Lung (tissue), 12 donors: ENCODE measurements around the gene IFI6. TPM values are rescaled to one million over a fixed set of nuclear protein-coding genes. Genes with fewer than 3 reads are reported as not detected.
"Not testable (repeated sequence)": the region's sequence is repeated elsewhere in the genome, so short reads cannot be mapped to it uniquely, and the experiment has no call there.

ENCODE experiments used
- ATAC-seq: fragments of 200-7000 bp; cut with Tn5 transposase; one replicate; pipeline ENCODE4 v1.9.1; 2020; ENCODE audit warnings: moderate number of reproducible peaks; ENCODE audit not compliant: insufficient read depth, low FRiP score
- DNase-seq, 3 donors: peaks; one replicate each; pipeline ENCODE4 v3.0.0-alpha.2; 2013 to 2017
- H3K27ac ChIP-seq, 2 donors: one replicate each; pipeline ENCODE4 v1.5.1; 2013; ENCODE audit warnings: mild to moderate bottlenecking in 2 of 2, moderate library complexity in 2 of 2, control low read depth in 1 of 2, inconsistent platforms in 1 of 2, low read depth in 1 of 2, low read length in 1 of 2
- H3K27me3 ChIP-seq, 3 donors: one replicate each; pipeline ENCODE4 v1.5.1; 2013; ENCODE audit warnings: low read length in 2 of 3; ENCODE audit not compliant: control insufficient read depth in 3 of 3, insufficient read depth in 3 of 3
- H3K36me3 ChIP-seq, 4 donors: one replicate each; pipeline ENCODE4 v1.5.1; 2013; ENCODE audit warnings: low read length in 4 of 4, mild to moderate bottlenecking in 1 of 4, moderate library complexity in 1 of 4; ENCODE audit not compliant: control insufficient read depth in 4 of 4, insufficient read depth in 4 of 4
- H3K4me1 ChIP-seq, 5 donors: one replicate each; pipeline ENCODE4 v1.5.1; 2013; ENCODE audit warnings: low read length in 5 of 5, mild to moderate bottlenecking in 2 of 5, moderate library complexity in 1 of 5; ENCODE audit not compliant: control insufficient read depth in 5 of 5, insufficient read depth in 5 of 5
- H3K4me3 ChIP-seq: one replicate; pipeline ENCODE4 v1.5.1; 2013; ENCODE audit warnings: mild to moderate bottlenecking, control low read depth, moderate library complexity
- H3K9ac ChIP-seq, 2 donors: one replicate each; pipeline ENCODE4 v1.5.1; 2013; ENCODE audit warnings: low read length in 2 of 2, control low read depth in 1 of 2; ENCODE audit not compliant: insufficient read depth in 1 of 2
- H3K9me3 ChIP-seq, 4 donors: one replicate each; pipeline ENCODE4 v1.5.1; 2013; ENCODE audit warnings: low read length in 3 of 4, mild to moderate bottlenecking in 1 of 4, moderate library complexity in 1 of 4; ENCODE audit not compliant: control insufficient read depth in 4 of 4, insufficient read depth in 3 of 4
- WGBS, 2 donors: extraction: QIAGEN DNeasy Blood & Tissue Kit; methylation state at CpG; one replicate each; pipeline ENCODE4 v1.1.7; 2013; 5-methylcytosine and 5-hydroxymethylcytosine counted together
- polyA plus RNA-seq, 2 donors: library from polyadenylated mRNA; stranded (reverse); fragments of 200-250 nt; gene quantifications; one replicate each; pipeline ENCODE4 v1.2.1, GENCODE V29; 2013
- total RNA-seq, 2 donors: library from RNA; depleted of rRNA in 1 of 2; stranded (reverse); fragments of >200 nt in 1 of 2; gene quantifications; one replicate each; pipeline ENCODE4 v1.2.1, GENCODE V29; 2014 to 2021
- TF ChIP-seq, protein P1 (sequence below): IDR thresholded peaks from 2 replicates; pipeline ENCODE4 v1.5.1; 2012; ENCODE audit warnings: mild to moderate bottlenecking; ENCODE audit errors: control extremely low read depth, extremely low read depth
- donor health status: control.
- donor health status: control.
- donor health status: Bipolar disorder and iron deficiency.
- donor health status: healthy.
- donor health status: DM: yes; HTN: yes; CAD: no.

IFI6 gene
- total and polyA plus RNA-seq, 4 donors, result 36.0 to 383 (median 120) TPM

DNA sequence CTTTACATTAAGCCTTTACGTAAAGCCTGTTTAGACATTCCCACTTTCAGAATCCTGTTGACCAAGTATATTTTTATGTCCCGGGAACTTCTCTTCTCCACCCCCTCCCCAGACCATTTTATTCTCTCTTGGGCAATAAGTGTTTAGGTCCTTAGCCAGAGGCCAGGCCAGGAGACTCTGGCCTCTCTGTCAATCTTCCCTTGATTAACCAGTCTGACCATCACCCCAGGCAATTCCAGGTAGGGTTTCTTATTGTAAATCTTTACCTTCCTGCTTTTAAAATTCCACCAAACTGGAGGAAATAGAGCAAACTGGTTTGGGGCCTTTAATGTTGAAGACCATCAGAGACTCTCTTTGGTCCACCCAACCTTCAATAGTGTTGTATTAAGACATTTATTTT is 12.2 kb upstream of the IFI6 start:
- no peak for ATAC-seq
- 81 to 87% methylated on average over 2 of the region's 2 CpGs for WGBS, 2 donors
- H3K27ac ChIP-seq, result no peak overlapping the region
- H3K4me1 ChIP-seq, result no peaks in the 10 kb centered on the region
- no peak overlapping the region for H3K9ac ChIP-seq
- DNase-seq, result no peak
- no peak overlapping the region for H3K4me3 ChIP-seq
- H3K9me3 ChIP-seq, result peaks cover 0 to 8% (median 1%) of the 10 kb centered on the region in 4 donors
- TF ChIP-seq, protein P1, sequence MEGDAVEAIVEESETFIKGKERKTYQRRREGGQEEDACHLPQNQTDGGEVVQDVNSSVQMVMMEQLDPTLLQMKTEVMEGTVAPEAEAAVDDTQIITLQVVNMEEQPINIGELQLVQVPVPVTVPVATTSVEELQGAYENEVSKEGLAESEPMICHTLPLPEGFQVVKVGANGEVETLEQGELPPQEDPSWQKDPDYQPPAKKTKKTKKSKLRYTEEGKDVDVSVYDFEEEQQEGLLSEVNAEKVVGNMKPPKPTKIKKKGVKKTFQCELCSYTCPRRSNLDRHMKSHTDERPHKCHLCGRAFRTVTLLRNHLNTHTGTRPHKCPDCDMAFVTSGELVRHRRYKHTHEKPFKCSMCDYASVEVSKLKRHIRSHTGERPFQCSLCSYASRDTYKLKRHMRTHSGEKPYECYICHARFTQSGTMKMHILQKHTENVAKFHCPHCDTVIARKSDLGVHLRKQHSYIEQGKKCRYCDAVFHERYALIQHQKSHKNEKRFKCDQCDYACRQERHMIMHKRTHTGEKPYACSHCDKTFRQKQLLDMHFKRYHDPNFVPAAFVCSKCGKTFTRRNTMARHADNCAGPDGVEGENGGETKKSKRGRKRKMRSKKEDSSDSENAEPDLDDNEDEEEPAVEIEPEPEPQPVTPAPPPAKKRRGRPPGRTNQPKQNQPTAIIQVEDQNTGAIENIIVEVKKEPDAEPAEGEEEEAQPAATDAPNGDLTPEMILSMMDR, result no peak
- H3K27me3 ChIP-seq, result no peaks in the 10 kb centered on the region
- no peaks in the 10 kb centered on the region for H3K36me3 ChIP-seq

- WGBS, 2 donors, result 89 to 92% methylated on average over 5 of the region's 5 CpGs
Observed at GRCh38 chr1:27682351-27682944, 10.5 kb upstream of the IFI6 start.

DNA sequence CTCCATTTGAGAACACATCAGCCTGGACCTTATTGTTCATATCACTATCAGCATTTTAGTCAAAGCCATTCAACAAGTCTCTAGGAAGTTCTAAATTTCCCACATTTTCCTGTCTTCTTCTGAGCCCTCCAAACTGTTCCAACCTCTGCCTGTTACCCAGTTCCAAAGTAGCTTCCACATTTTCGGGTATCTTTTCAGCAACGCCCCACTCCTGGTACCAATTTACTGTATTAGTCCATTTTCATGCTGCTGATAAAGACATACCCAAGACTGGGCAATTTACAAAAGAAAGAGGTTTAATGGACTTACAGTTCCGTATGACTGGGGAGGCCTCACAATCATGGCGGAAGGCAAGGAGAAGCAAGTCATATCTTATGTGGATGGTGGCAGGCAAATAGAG is 9.6 kb upstream of the IFI6 start:
- not testable (repeated sequence) for H3K36me3 ChIP-seq, DNase-seq, H3K4me3 ChIP-seq, H3K27me3 ChIP-seq, ATAC-seq, H3K9ac ChIP-seq, H3K9me3 ChIP-seq, H3K4me1 ChIP-seq, H3K27ac ChIP-seq
- WGBS, 2 donors, result 90 to 96% methylated on average over 4 of the region's 4 CpGs

More at GRCh38 chr1:27682351-27682944, 10.5 kb upstream of the IFI6 start:
- TF ChIP-seq, protein P1, result no peak
- Histone ChIP-seq H3K4me1 (no peaks in the 10 kb centered on the region), H3K27me3 (no peaks in the 10 kb centered on the region), H3K4me3 (no peak overlapping the region), H3K9me3 (peaks cover 0 to 8% (median 1%) of the 10 kb centered on the region in 4 donors), H3K36me3 (no peaks in the 10 kb centered on the region), H3K9ac (no peak overlapping the region), H3K27ac (no peak overlapping the region)
- DNase-seq, result no peak
- ATAC-seq, result no peak

GRCh38 chr1:27680225-27680791 is 8.3 kb upstream of the IFI6 start:
- not testable (repeated sequence) for H3K4me1 ChIP-seq, H3K27ac ChIP-seq, H3K9me3 ChIP-seq, ATAC-seq, H3K9ac ChIP-seq, H3K27me3 ChIP-seq, H3K4me3 ChIP-seq, H3K36me3 ChIP-seq, DNase-seq
- WGBS, 2 donors, result 99 to 100% methylated on average over 2 of the region's 2 CpGs
